ENCODE data around the gene PADI3. TPM values are rescaled to one million over a fixed set of nuclear protein-coding genes. Genes with fewer than 3 reads are reported as not detected.

The PADI3 gene
- total and polyA plus RNA-seq, 2 of the 13 experiments (the other 11 are each of a cell fraction or from before 2014, with no cell fraction given): not detected

- CTCF ChIA-PET (ENCODE audit: low intra/inter-chr PET ratio, low total read pairs): no interaction called here
- intact Hi-C loops (cut with micrococcal nuclease; ENCODE audit: unreplicated experiment): no loop called here
- no peak for TF ChIP-seq ZNF337 (CRISPR knock-in tag; IDR thresholded peaks at IDR 0.05; ENCODE audit: borderline replicate concordance, low read depth)
- no peak for TF ChIP-seq XBP1 (CRISPR knock-in tag; IDR thresholded peaks at IDR 0.05)
- no peak for TF ChIP-seq ZFYVE20 (CRISPR knock-in tag; IDR thresholded peaks at IDR 0.05; ENCODE audit: borderline replicate concordance, low read depth)
- no peak for TF ChIP-seq ATF5 (CRISPR knock-in tag; IDR thresholded peaks at IDR 0.05; ENCODE audit: low read depth)
- TF ChIP-seq PHF8 (CRISPR knock-in tag; IDR thresholded peaks at IDR 0.05): no peak
- no peak for TF ChIP-seq HDAC2 (CRISPR knock-in tag; IDR thresholded peaks at IDR 0.05)
- TF ChIP-seq CREB1 (IDR thresholded peaks at IDR 0.05): no peak
- no peak for TF ChIP-seq CREB1 (CRISPR knock-in tag; IDR thresholded peaks at IDR 0.05)
- TF ChIP-seq AKNA (CRISPR knock-in tag; IDR thresholded peaks at IDR 0.05; ENCODE audit: borderline replicate concordance): no peak
- no peak for TF ChIP-seq ZNF605 (CRISPR knock-in tag; IDR thresholded peaks at IDR 0.05)
Measured at GRCh38 chr1:17270891-17271765, 22.2 kb downstream of the PADI3 start.

More at GRCh38 chr1:17270891-17271765, 22.2 kb downstream of the PADI3 start:
- no peaks in the 10 kb centered on the region for H3K9me3 ChIP-seq (ENCODE audit: low read length)
- no peak overlapping the region for H3K4me2 ChIP-seq (ENCODE audit: low read depth, low read length)
- no peak overlapping the region for H3K4me3 ChIP-seq (replicated peaks in 1 of 3; ENCODE audit: insufficient read depth in 1 of 3, low read depth in 2 of 3, low read length in 3 of 3)
- no peak overlapping the region for H3K9ac ChIP-seq (ENCODE audit: insufficient read depth, low read depth, low read length)
- H3K4me1 ChIP-seq (ENCODE audit: insufficient read depth, low read length): no peaks in the 10 kb centered on the region
- DNase-seq (ENCODE audit: low spot score) (no peak), ATAC-seq (no peak), FAIRE-seq (no peak)
- no TSS peak for BruUV-seq (replicated peaks)
- POLR2A ChIA-PET: no interaction called here
- H3K79me2 ChIP-seq (ENCODE audit: insufficient read depth, low read length): no peaks in the 10 kb centered on the region
- no peak overlapping the region for H3K27ac ChIP-seq (ENCODE audit: extremely low read length, insufficient read depth, low read length)
- no peak overlapping the region for H2AFZ ChIP-seq (ENCODE audit: low read length)
- H4K20me1 ChIP-seq (ENCODE audit: insufficient read depth, low read length): no peaks in the 10 kb centered on the region
- H3K27me3 ChIP-seq (ENCODE audit: control insufficient read depth in 1 of 2, insufficient read depth in 2 of 2, low read length in 2 of 2): peaks cover 0 to 8% of the 10 kb centered on the region in 2 experiments; a peak in 2 of 5 replicates
- H3K36me3 ChIP-seq (replicated peaks in 1 of 2; ENCODE audit: control insufficient read depth in 1 of 2, insufficient read depth in 2 of 2, low read length in 2 of 2): no peaks in the 10 kb centered on the region
- in situ Hi-C loops (cut with HindIII; ENCODE audit: extremely low pct_ligation_motif_present, low pct_unique_long_range_greater_than_20kb): no loop called here
- 26% methylated on average over 7 of the region's 23 CpGs for WGBS (ENCODE audit: low lambda C conversion rate)

Measured in HepG2 (cell line).